NCI-H1694 treated with DMSO at 0.1 percent for 48 hours (cell line): ENCODE data around the gene SLC25A38.

ENCODE experiments used
- DNase-seq: peaks from one replicate; lab custom pipeline; 2025; lab: John Stamatoyannopoulos, UW

SLC25A38 gene

DNA sequence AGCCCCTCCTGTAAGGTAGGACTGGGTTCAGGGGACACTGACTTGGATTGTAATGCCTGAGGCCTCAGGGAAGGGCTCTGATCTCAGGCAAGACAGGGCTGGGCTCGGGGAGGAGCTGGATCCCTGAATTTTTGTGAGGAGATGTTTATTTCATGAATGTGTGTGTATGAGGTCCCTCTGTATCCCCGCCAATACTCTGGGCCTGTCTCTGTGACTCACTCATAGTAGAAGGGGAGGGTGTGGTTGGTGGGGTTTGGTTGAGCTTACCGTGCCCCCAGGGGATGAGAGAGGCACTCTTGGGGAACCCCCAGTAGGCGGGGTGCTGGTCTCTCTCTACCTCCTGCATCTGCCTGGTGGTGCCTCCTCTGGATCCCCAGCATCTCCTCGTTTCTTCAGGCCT lies 51.4 kb downstream of the SLC25A38 start:
- no peak for DNase-seq

DNA sequence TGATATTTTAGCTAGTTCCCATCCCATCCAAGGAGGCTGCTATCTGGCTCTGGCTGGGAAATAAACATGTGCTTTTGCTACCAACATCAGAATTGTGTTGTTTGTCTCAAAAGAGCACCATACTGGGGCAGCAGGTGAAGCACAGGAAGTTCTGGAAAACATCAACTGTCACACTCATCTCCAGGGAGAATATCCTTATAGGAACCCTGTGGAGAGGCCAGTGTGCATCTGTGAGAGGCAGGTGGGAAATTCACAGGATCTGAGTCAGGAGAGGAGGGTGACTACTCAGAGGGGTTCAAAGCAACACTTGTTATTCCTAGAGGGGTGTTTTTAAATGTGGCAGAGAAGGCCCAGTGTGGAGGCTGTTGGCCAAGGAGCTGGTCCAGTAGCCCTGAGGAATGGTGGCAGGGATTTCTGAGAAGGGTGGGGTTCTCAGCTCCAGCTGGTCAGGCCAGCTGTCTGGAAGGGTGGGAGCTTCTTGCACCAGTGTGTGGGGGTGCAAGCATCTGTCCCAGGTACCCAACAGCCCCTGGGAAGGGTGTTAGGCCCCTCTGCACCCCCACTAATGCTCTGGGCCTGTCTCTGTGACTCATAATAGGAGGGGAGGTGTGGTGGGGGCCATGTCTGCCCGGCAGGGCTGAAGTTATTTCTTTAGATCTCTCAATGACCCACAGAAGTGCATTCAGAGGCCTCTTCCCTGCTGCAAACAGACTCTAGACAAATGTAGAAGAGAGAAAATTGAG lies 52.0 kb downstream of the SLC25A38 start:
- no peak for DNase-seq

DNA sequence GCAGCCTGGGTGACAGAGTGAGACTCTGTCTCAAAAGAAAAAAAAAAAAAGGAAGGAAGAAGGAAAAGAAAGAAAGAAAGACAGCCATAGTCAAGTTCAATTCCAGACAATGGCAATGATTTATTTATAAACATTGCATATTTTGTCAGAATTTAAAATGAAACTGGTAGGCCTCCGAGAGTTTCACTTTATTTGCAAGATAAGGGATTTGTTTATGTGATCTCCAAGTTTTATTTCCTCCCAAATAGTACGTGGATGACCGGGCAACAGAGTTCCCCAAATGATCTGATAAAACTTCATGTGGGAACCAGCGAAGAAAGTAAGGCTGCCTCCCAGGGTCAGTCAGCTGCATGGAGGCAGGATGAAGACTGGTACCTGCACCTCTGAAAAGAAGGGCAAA lies 55.7 kb downstream of the SLC25A38 start:
- no peak for DNase-seq

DNA sequence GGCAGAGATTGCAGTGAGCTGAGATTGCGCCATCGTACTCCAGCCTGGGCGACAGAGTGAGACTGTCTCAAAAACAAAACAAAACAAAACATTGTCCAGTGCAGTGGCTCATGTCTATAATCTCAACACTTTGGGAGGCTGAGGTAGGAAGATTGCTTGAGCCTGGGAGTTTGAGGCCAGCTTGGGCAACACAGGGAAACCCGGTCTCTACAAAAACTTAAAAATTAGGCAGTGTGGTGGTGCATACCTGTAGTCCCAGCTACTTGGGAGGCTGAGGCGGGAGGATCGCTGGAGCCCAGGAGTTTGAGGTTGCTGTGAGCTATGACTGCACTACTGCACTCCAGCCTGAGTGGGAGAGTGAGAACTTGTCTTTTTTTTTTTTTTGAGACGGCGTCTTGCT lies 57.1 kb downstream of the SLC25A38 start:
- no peak for DNase-seq

DNA sequence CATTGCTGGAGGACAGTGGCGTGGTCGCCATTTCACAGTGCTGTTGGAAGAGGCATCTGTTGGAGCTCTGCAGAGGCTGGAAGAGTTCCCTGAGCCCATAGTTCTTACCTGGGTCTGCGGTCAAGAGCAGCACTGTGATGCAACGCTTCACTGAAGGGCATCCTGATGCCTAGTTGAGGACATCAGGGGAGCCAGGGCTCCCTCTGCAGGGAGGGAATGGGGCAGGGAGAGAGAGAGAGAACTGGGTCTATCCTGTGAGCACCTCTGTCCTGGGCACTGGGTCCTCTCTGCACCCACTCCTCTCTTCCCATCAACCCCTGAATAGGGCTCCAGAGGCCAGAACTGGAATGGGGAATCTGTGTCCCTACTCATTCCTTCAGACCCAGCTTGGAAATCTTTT lies 60.4 kb downstream of the SLC25A38 start:
- DNase-seq: no peak

DNA sequence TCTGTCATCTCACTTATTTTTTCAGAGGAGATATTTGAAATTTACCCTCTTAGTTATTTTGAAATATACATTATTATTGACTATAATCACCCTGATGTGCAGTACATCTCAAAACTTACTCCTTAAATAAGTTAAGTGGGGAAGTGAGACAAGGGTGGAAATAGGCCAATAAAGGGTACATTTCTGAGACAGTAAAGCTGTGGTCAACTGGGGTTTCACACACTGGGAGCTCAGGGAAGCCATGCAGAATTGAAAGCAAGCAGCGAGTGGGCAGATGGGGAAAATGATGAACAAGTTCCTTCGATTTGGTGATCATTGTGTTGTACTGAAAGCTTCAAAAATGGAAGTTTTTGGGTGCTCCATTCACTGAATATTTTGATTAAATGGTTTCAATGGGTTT lies 62.8 kb downstream of the SLC25A38 start:
- DNase-seq: no peak

DNA sequence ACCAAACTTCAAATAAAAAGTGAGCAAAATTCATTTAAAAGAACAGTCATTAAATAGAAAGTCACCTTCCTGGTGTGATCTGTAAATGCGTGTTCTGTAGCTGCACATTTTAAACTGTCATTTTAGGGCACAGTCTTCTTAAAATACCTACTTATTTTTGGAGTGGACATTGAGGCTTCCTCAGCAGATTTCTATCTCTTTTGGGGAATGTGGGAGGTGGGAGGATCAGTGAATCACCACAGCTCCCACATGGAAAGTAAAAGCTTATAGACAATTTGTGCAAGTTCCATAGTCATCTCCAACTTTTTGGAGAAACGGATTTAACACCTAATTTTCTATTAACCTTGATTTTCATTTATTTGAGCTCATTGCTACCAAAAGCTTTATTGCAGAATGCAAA lies 63.3 kb downstream of the SLC25A38 start:
- DNase-seq: no peak
